Endodermal cell (in vitro differentiated cells): Measurements from ENCODE around the gene CLCN7. TPM values are rescaled to one million over a fixed set of nuclear protein-coding genes. Genes with fewer than 3 reads are reported as not detected.

Experiments used
- DNase-seq: peaks from one replicate; pipeline ENCODE4 v3.0.0-alpha.2; 2017
- H3K27ac ChIP-seq: 2 replicates; pipeline ENCODE4 v1.5.1; 2013; ENCODE audit warnings: mild to moderate bottlenecking, low read depth, low read length, moderate library complexity
- H3K27me3 ChIP-seq: 2 replicates; pipeline ENCODE4 v1.6.1; 2013; ENCODE audit warnings: mild to moderate bottlenecking, low read length, moderate library complexity; ENCODE audit not compliant: insufficient read depth, control insufficient read depth, poor library complexity, severe bottlenecking
- H3K36me3 ChIP-seq: 2 replicates; pipeline ENCODE4 v1.7.0; 2013; ENCODE audit warnings: mild to moderate bottlenecking, low read length, moderate library complexity; ENCODE audit not compliant: control insufficient read depth, insufficient read depth
- H3K4me1 ChIP-seq: one replicate; pipeline ENCODE4 v1.7.0; 2013; ENCODE audit warnings: low read length; ENCODE audit not compliant: control insufficient read depth, insufficient read depth
- H3K4me3 ChIP-seq: 2 replicates; pipeline ENCODE4 v1.5.1; 2013; ENCODE audit warnings: mild to moderate bottlenecking, low read length, moderate library complexity
- H3K9ac ChIP-seq: 2 replicates; pipeline ENCODE4 v1.6.1; 2013; ENCODE audit warnings: mild to moderate bottlenecking, low read length, moderate library complexity; ENCODE audit not compliant: poor library complexity, severe bottlenecking; ENCODE audit errors: extremely low read depth
- H3K9me3 ChIP-seq: 2 replicates; pipeline ENCODE4 v1.6.1; 2013; ENCODE audit warnings: mild to moderate bottlenecking, low read length, moderate library complexity; ENCODE audit not compliant: control insufficient read depth
- H3K27ac Mint-ChIP-seq: 2 replicates; pipeline ENCODE4 v1.8.0; 2020; ENCODE audit warnings: mixed read lengths
- H3K27me3 Mint-ChIP-seq: 2 replicates; pipeline ENCODE4 v1.8.0; 2021; ENCODE audit warnings: mild to moderate bottlenecking, mixed read lengths; ENCODE audit not compliant: insufficient read depth
- H3K36me3 Mint-ChIP-seq: 2 replicates; pipeline ENCODE4 v1.8.0; 2020; ENCODE audit warnings: low read depth, mixed read lengths
- H3K4me1 Mint-ChIP-seq: 2 replicates; pipeline ENCODE4 v1.8.0; 2020; ENCODE audit warnings: mixed read lengths
- H3K4me3 Mint-ChIP-seq: 2 replicates; pipeline ENCODE4 v1.8.0; 2020; ENCODE audit warnings: mild to moderate bottlenecking, moderate library complexity, mixed read lengths
- H3K9me3 Mint-ChIP-seq: 2 replicates; pipeline ENCODE4 v1.8.0; 2020; ENCODE audit warnings: mild to moderate bottlenecking, mixed read lengths
- WGBS, 2 experiments: methylation state at CpG; one replicate each; pipeline versions ENCODE4 v1.1.5 to v1.1.7; 2013; ENCODE audit warnings: missing lambda C conversion rate in 2 of 2, mixed read lengths in 1 of 2; ENCODE audit not compliant: insufficient coverage in 1 of 2, insufficient read length in 1 of 2; 5-methylcytosine and 5-hydroxymethylcytosine counted together
- total RNA-seq, 2 donors: library from RNA; stranded (reverse); fragmentation: NEBNext Ultra II Directional in 1 of 2; extraction: Animal tissue kit (Norgen Biotek cat#: 25700) in 1 of 2; gene quantifications; 2 replicates in 1 of 2; 3 replicates in 1 of 2; pipeline ENCODE4 v1.2.1, GENCODE V29; 2021
- TF ChIP-seq, protein P1 (sequence below): fragments of 200-600 bp; sonication (generic); conservative IDR thresholded peaks from 2 replicates; pipeline ENCODE4 v1.5.0; 2021; ENCODE audit warnings: antibody characterized with exemption, mild to moderate bottlenecking

CLCN7 gene
- total RNA-seq, 2 donors from 2014 or later: 94.4 to 96.7 TPM

DNA sequence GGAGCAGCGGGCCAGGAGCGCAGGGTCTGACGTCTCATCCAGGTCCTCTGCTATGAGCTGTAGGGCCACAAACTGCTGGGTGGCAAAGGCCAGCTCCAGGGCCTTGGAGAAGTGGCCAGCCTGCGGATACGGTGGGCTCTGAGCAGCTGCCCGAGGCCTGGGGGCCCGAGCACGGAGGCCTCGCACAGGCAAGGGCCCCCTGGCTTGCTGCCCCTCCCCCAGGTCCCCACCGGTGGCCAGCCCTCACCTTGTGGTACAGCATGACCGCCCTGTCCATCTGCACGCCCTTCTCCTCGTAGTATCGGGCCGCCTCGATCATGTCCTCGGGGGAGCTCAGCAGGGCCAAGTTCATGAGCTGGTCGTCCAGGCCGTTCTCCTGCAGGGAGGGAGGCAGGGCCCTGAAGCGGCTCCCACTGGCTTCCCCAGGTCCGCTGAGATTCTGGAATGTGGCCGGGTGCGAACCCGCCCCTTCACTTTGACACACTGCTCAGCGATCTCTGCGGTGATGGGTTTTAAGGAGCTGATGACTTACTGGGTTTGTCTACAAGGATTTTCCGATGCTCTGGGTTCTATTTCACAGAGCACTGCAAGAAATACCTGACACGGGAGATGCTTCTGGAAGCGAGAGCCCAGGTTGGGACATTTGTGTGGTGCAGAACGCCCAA, 48.9 kb upstream of the CLCN7 start:
- Mint-ChIP-seq H3K27ac (no peak overlapping the region), H3K4me1 (no peaks in the 10 kb centered on the region), H3K4me3 (no peak overlapping the region), H3K9me3 (no peaks in the 10 kb centered on the region), H3K36me3 (peaks cover 7% of the 10 kb centered on the region), H3K27me3 (no peaks in the 10 kb centered on the region)
- no peaks in the 10 kb centered on the region for H3K27me3 ChIP-seq
- H3K36me3 ChIP-seq: no peaks in the 10 kb centered on the region
- TF ChIP-seq, protein P1, sequence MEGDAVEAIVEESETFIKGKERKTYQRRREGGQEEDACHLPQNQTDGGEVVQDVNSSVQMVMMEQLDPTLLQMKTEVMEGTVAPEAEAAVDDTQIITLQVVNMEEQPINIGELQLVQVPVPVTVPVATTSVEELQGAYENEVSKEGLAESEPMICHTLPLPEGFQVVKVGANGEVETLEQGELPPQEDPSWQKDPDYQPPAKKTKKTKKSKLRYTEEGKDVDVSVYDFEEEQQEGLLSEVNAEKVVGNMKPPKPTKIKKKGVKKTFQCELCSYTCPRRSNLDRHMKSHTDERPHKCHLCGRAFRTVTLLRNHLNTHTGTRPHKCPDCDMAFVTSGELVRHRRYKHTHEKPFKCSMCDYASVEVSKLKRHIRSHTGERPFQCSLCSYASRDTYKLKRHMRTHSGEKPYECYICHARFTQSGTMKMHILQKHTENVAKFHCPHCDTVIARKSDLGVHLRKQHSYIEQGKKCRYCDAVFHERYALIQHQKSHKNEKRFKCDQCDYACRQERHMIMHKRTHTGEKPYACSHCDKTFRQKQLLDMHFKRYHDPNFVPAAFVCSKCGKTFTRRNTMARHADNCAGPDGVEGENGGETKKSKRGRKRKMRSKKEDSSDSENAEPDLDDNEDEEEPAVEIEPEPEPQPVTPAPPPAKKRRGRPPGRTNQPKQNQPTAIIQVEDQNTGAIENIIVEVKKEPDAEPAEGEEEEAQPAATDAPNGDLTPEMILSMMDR: no peak
- DNase-seq: no peak
- H3K4me1 ChIP-seq: no peaks in the 10 kb centered on the region
- no peak overlapping the region for H3K4me3 ChIP-seq
- no peaks in the 10 kb centered on the region for H3K9me3 ChIP-seq
- 91 to 95% methylated on average over 21 to 30 of the region's 30 CpGs for WGBS, 2 experiments
- no peak overlapping the region for H3K9ac ChIP-seq
- H3K27ac ChIP-seq: no peak overlapping the region

DNA sequence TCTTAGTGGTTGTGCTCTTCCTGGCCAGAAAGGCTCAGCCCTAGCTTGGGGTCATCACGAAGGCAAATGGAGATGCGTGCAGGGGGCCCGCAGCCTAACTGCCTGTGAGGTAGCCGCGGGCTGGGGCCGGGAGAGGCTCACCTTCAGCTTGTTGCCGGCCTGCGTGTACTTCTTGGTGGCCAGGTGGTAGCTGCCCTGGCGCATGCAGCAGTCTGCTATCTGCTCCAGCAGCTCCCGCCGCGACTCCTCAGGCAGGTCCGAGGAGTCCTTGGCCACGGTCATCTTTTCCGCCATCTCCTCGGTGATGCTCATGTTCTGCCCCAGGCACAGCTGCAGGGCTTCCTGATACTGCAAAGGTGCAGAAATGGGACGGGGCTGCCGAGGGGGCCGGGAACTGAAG, 45.6 kb upstream of the CLCN7 start:
- Histone ChIP-seq H3K9ac (no peak overlapping the region), H3K27ac (no peak overlapping the region), H3K27me3 (no peaks in the 10 kb centered on the region), H3K4me3 (no peak overlapping the region), H3K4me1 (no peaks in the 10 kb centered on the region), H3K9me3 (no peaks in the 10 kb centered on the region), H3K36me3 (no peaks in the 10 kb centered on the region)
- WGBS, 2 experiments: 95 to 96% methylated on average over 15 to 19 of the region's 19 CpGs
- H3K27ac Mint-ChIP-seq: no peak overlapping the region
- H3K4me1 Mint-ChIP-seq: no peaks in the 10 kb centered on the region
- peaks cover 11% of the 10 kb centered on the region for H3K36me3 Mint-ChIP-seq
- H3K9me3 Mint-ChIP-seq: no peaks in the 10 kb centered on the region
- H3K4me3 Mint-ChIP-seq: no peak overlapping the region
- H3K27me3 Mint-ChIP-seq: no peaks in the 10 kb centered on the region
- TF ChIP-seq, protein P1: no peak
- no peak for DNase-seq

DNA sequence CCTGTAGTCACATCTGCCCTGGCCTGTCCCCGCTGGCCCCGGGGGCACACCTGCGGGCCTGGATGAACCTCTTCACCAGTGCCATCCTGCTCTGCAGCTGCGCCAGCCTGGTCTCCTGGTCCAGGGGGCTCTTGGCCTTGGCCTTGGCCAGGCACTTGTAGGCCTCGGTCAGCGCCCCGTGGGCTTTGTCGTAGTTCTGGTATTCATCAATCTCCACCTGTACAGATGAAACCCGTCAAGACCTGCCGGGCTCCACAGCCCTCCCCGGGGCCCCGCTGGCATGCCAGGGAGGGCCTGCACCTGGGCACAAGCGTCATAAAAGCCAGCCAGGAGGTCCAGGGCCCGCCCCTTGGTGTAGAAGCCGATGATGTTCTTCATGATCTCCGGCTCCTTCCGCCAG, 45.0 kb upstream of the CLCN7 start:
- peaks cover 5% of the 10 kb centered on the region for H3K9me3 Mint-ChIP-seq
- no peak overlapping the region for H3K4me3 ChIP-seq
- H3K36me3 Mint-ChIP-seq: peaks cover 14% of the 10 kb centered on the region
- H3K9me3 ChIP-seq: peaks cover 6% of the 10 kb centered on the region
- no peaks in the 10 kb centered on the region for H3K4me1 ChIP-seq
- no peaks in the 10 kb centered on the region for H3K4me1 Mint-ChIP-seq
- H3K27me3 ChIP-seq: no peaks in the 10 kb centered on the region
- H3K9ac ChIP-seq: no peak overlapping the region
- TF ChIP-seq, protein P1: no peak
- no peaks in the 10 kb centered on the region for H3K36me3 ChIP-seq
- WGBS, 2 experiments: 94 to 98% methylated on average over 11 to 17 of the region's 17 CpGs
- no peak for DNase-seq
- no peak overlapping the region for H3K4me3 Mint-ChIP-seq
- H3K27ac Mint-ChIP-seq: no peak overlapping the region
- no peak overlapping the region for H3K27ac ChIP-seq
- H3K27me3 Mint-ChIP-seq: no peaks in the 10 kb centered on the region
